SK-N-SH treated with all-trans-retinoic acid at 6 μM for 48 hours (cell line): Measurements from ENCODE around the gene RBM19.

ENCODE experiments used
- ATAC-seq: fragments of 200-7000 bp; cut with Tn5 transposase; 3 replicates; pipeline ENCODE4 v1.9.1; 2020; ENCODE audit warnings: mild to moderate bottlenecking, moderate library complexity
- ARNTL ChIP-seq: fragments of 450-650 bp; formaldehyde crosslinking; IDR thresholded peaks from 2 replicates; pipeline ENCODE4 v1.5.0; 2020; ENCODE audit warnings: low read depth, mild to moderate bottlenecking, moderate library complexity, borderline replicate concordance
- BACH2 ChIP-seq: fragments of 250-450 bp; sonication (Bioruptor Pico); IDR thresholded peaks from 2 replicates; pipeline ENCODE4 v1.9.0; 2021; ENCODE audit warnings: mild to moderate bottlenecking, borderline replicate concordance
- CSDC2 ChIP-seq: fragments of 250-450 bp; sonication (Bioruptor Pico); IDR thresholded peaks from 2 replicates; pipeline ENCODE4 v1.5.0; 2020; ENCODE audit warnings: mild to moderate bottlenecking, moderate library complexity
- ESRRG ChIP-seq: fragments of 250-450 bp; sonication (Bioruptor Pico); IDR thresholded peaks from 2 replicates; pipeline ENCODE4 v1.6.1; 2021; ENCODE audit warnings: mild to moderate bottlenecking
- GLIS3 ChIP-seq: fragments of 250-450 bp; sonication (Bioruptor Pico); IDR thresholded peaks from 2 replicates; pipeline ENCODE4 v1.5.0; 2020; ENCODE audit warnings: mild to moderate bottlenecking, moderate library complexity
- ISL1 ChIP-seq: fragments of 250-450 bp; sonication (Bioruptor Pico); IDR thresholded peaks from 2 replicates; pipeline ENCODE4 v2.1.2; 2022; ENCODE audit warnings: mild to moderate bottlenecking, moderate library complexity
- OSR1 ChIP-seq: fragments of 250-450 bp; sonication (Bioruptor Pico); IDR thresholded peaks from 2 replicates; pipeline ENCODE4 v1.8.0; 2022; ENCODE audit warnings: moderate library complexity, mild to moderate bottlenecking, inconsistent platforms
- PPARA ChIP-seq: fragments of 250-450 bp; sonication (Bioruptor Pico); IDR thresholded peaks from 2 replicates; pipeline ENCODE4 v1.5.0; 2020; ENCODE audit warnings: mild to moderate bottlenecking, borderline replicate concordance
- RARB ChIP-seq: fragments of 250-450 bp; sonication (Bioruptor Pico); IDR thresholded peaks from 2 replicates; pipeline ENCODE4 v1.8.0; 2021; ENCODE audit warnings: mild to moderate bottlenecking, moderate library complexity
- SNAI2 ChIP-seq: fragments of 250-450 bp; sonication (Bioruptor Pico); IDR thresholded peaks from 2 replicates; pipeline ENCODE4 v1.5.0; 2020; ENCODE audit warnings: mild to moderate bottlenecking, moderate library complexity
- TCF4 ChIP-seq: fragments of 250-450 bp; sonication (Bioruptor Pico); IDR thresholded peaks from 2 replicates; pipeline ENCODE4 v1.8.0; 2021; ENCODE audit warnings: mild to moderate bottlenecking, moderate library complexity, borderline replicate concordance
- TOX ChIP-seq: fragments of 250-450 bp; sonication (Bioruptor Pico); IDR thresholded peaks from 2 replicates; pipeline ENCODE4 v1.8.0; 2021; ENCODE audit warnings: mild to moderate bottlenecking, moderate library complexity, borderline replicate concordance
- ZC3H10 ChIP-seq: fragments of 250-450 bp; sonication (Bioruptor Pico); IDR thresholded peaks from 2 replicates; pipeline ENCODE4 v1.5.1; 2021; ENCODE audit warnings: mild to moderate bottlenecking, moderate library complexity
- ZFP3 ChIP-seq: fragments of 250-450 bp; sonication (Bioruptor Pico); IDR thresholded peaks from 2 replicates; pipeline ENCODE4 v1.5.0; 2020; ENCODE audit warnings: mild to moderate bottlenecking, moderate library complexity
- ZFP30 ChIP-seq: fragments of 450-650 bp; formaldehyde crosslinking; IDR thresholded peaks from 2 replicates; pipeline ENCODE4 v1.5.0; 2022; ENCODE audit warnings: mild to moderate bottlenecking, moderate library complexity
- ZNF565 ChIP-seq: fragments of 450-650 bp; formaldehyde crosslinking; conservative IDR thresholded peaks from 2 replicates; pipeline ENCODE4 v1.5.0; 2020; ENCODE audit warnings: low read depth, mild to moderate bottlenecking, moderate library complexity
- ZNF70 ChIP-seq: fragments of 450-650 bp; formaldehyde crosslinking; IDR thresholded peaks from 2 replicates; pipeline ENCODE4 v1.5.0; 2020; ENCODE audit warnings: mild to moderate bottlenecking, moderate library complexity
- ZNF8 ChIP-seq: fragments of 450-650 bp; formaldehyde crosslinking; IDR thresholded peaks from 2 replicates; pipeline ENCODE4 v1.5.0; 2020; ENCODE audit warnings: mild to moderate bottlenecking, moderate library complexity
- TF ChIP-seq, protein P1 (sequence below): fragments of 250-450 bp; sonication (Bioruptor Pico); IDR thresholded peaks from 2 replicates; pipeline ENCODE4 v1.5.0; 2020; ENCODE audit warnings: mild to moderate bottlenecking, moderate library complexity
- TF ChIP-seq, protein P2 (sequence below): fragments of 250-450 bp; sonication (Bioruptor Pico); IDR thresholded peaks from 2 replicates; pipeline ENCODE4 v1.5.1; 2020; ENCODE audit warnings: low read depth, mild to moderate bottlenecking, moderate library complexity
- TF ChIP-seq, protein P3 (sequence below): fragments of 250-450 bp; sonication (Bioruptor Pico); IDR thresholded peaks from 2 replicates; pipeline ENCODE4 v1.8.0; 2020; ENCODE audit warnings: mild to moderate bottlenecking, moderate library complexity, borderline replicate concordance
- TF ChIP-seq, protein P4 (sequence below): fragments of 250-450 bp; sonication (Bioruptor Pico); IDR thresholded peaks from 2 replicates; pipeline ENCODE4 v1.5.1; 2021; ENCODE audit warnings: mild to moderate bottlenecking, moderate library complexity
- TF ChIP-seq, protein P5 (sequence below): fragments of 250-450 bp; sonication (Bioruptor Pico); IDR thresholded peaks from 2 replicates; pipeline ENCODE4 v1.8.0; 2021; ENCODE audit warnings: low read depth, mild to moderate bottlenecking, moderate library complexity, borderline replicate concordance

RBM19 gene

DNA sequence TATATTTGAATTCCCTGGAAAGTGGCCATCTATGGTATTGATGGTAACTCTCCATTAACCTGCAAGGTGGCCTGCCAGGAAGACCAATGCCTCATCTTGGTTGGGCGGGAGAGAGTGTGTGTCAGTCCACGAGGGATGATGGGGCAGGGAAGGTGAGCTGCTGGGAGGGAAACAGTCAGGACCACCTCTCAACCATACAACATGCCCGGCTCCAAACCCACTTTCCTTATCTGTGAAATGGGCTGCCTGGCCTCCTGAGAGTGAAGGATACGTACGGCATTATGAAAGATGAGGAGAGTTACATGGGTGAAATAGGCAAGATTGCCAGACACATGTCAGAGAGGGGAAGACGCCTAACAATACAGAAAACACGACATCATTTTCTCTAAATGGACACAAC lies 70.9 kb downstream of the RBM19 start:
- no peak for ATAC-seq
- TF ChIP-seq SNAI2 (CRISPR knock-in tag) (no peak), PPARA (CRISPR knock-in tag) (no peak), ZFP30 (CRISPR knock-in tag) (no peak), ESRRG (CRISPR knock-in tag) (no peak), TCF4 (no peak)

DNA sequence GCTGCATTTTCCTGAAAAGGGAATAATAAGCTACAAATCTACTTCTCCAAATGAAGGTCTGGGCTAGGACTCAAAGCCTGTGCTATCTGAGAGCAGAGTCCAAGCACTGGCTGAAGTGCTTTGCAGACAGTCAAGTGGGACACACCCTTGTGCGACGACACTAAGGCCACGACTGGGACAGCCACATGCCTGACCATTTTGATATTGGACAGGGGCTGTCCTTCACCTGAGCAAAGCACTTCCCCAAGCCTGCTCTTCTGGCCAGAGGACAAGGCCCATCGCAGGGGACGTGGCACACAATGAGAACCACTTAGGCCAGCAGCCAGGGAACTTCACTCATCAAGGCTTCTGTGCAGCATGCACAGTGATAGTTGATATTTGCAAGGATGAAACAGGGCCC lies 71.4 kb downstream of the RBM19 start:
- ATAC-seq = no peak
- TF ChIP-seq, protein P1, sequence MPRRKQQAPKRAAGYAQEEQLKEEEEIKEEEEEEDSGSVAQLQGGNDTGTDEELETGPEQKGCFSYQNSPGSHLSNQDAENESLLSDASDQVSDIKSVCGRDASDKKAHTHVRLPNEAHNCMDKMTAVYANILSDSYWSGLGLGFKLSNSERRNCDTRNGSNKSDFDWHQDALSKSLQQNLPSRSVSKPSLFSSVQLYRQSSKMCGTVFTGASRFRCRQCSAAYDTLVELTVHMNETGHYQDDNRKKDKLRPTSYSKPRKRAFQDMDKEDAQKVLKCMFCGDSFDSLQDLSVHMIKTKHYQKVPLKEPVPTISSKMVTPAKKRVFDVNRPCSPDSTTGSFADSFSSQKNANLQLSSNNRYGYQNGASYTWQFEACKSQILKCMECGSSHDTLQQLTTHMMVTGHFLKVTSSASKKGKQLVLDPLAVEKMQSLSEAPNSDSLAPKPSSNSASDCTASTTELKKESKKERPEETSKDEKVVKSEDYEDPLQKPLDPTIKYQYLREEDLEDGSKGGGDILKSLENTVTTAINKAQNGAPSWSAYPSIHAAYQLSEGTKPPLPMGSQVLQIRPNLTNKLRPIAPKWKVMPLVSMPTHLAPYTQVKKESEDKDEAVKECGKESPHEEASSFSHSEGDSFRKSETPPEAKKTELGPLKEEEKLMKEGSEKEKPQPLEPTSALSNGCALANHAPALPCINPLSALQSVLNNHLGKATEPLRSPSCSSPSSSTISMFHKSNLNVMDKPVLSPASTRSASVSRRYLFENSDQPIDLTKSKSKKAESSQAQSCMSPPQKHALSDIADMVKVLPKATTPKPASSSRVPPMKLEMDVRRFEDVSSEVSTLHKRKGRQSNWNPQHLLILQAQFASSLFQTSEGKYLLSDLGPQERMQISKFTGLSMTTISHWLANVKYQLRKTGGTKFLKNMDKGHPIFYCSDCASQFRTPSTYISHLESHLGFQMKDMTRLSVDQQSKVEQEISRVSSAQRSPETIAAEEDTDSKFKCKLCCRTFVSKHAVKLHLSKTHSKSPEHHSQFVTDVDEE = no peak
- TF ChIP-seq, protein P2, sequence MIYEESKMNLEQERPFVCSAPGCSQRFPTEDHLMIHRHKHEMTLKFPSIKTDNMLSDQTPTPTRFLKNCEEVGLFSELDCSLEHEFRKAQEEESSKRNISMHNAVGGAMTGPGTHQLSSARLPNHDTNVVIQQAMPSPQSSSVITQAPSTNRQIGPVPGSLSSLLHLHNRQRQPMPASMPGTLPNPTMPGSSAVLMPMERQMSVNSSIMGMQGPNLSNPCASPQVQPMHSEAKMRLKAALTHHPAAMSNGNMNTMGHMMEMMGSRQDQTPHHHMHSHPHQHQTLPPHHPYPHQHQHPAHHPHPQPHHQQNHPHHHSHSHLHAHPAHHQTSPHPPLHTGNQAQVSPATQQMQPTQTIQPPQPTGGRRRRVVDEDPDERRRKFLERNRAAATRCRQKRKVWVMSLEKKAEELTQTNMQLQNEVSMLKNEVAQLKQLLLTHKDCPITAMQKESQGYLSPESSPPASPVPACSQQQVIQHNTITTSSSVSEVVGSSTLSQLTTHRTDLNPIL (CRISPR knock-in tag) = no peak
- no peak for TF ChIP-seq ZNF565 (CRISPR knock-in tag)
- TF ChIP-seq CSDC2 (CRISPR knock-in tag) = no peak
- no peak for TF ChIP-seq RARB (CRISPR knock-in tag)
- TF ChIP-seq ZFP3 = no peak
- TF ChIP-seq, protein P3, sequence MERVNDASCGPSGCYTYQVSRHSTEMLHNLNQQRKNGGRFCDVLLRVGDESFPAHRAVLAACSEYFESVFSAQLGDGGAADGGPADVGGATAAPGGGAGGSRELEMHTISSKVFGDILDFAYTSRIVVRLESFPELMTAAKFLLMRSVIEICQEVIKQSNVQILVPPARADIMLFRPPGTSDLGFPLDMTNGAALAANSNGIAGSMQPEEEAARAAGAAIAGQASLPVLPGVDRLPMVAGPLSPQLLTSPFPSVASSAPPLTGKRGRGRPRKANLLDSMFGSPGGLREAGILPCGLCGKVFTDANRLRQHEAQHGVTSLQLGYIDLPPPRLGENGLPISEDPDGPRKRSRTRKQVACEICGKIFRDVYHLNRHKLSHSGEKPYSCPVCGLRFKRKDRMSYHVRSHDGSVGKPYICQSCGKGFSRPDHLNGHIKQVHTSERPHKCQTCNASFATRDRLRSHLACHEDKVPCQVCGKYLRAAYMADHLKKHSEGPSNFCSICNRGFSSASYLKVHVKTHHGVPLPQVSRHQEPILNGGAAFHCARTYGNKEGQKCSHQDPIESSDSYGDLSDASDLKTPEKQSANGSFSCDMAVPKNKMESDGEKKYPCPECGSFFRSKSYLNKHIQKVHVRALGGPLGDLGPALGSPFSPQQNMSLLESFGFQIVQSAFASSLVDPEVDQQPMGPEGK (CRISPR knock-in tag) = no peak
- no peak for TF ChIP-seq TCF4
- TF ChIP-seq ZNF70 (CRISPR knock-in tag) = no peak
- TF ChIP-seq SNAI2 (CRISPR knock-in tag) = no peak
- TF ChIP-seq ZC3H10 (CRISPR knock-in tag) = no peak
- TF ChIP-seq ISL1 (CRISPR knock-in tag) = no peak
- TF ChIP-seq, protein P4, sequence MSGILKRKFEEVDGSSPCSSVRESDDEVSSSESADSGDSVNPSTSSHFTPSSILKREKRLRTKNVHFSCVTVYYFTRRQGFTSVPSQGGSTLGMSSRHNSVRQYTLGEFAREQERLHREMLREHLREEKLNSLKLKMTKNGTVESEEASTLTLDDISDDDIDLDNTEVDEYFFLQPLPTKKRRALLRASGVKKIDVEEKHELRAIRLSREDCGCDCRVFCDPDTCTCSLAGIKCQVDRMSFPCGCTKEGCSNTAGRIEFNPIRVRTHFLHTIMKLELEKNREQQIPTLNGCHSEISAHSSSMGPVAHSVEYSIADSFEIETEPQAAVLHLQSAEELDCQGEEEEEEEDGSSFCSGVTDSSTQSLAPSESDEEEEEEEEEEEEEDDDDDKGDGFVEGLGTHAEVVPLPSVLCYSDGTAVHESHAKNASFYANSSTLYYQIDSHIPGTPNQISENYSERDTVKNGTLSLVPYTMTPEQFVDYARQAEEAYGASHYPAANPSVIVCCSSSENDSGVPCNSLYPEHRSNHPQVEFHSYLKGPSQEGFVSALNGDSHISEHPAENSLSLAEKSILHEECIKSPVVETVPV (CRISPR knock-in tag) = no peak
- TF ChIP-seq ZNF8 (CRISPR knock-in tag) = no peak
- no peak for TF ChIP-seq PPARA (CRISPR knock-in tag)
- TF ChIP-seq ZFP30 (CRISPR knock-in tag) = no peak
- no peak for TF ChIP-seq BACH2
- TF ChIP-seq, protein P5, sequence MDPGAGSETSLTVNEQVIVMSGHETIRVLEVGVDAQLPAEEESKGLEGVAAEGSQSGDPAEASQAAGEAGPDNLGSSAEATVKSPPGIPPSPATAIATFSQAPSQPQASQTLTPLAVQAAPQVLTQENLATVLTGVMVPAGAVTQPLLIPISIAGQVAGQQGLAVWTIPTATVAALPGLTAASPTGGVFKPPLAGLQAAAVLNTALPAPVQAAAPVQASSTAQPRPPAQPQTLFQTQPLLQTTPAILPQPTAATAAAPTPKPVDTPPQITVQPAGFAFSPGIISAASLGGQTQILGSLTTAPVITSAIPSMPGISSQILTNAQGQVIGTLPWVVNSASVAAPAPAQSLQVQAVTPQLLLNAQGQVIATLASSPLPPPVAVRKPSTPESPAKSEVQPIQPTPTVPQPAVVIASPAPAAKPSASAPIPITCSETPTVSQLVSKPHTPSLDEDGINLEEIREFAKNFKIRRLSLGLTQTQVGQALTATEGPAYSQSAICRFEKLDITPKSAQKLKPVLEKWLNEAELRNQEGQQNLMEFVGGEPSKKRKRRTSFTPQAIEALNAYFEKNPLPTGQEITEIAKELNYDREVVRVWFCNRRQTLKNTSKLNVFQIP (CRISPR knock-in tag) = no peak
- TF ChIP-seq ARNTL = no peak
- no peak for TF ChIP-seq OSR1 (CRISPR knock-in tag)
- TF ChIP-seq, all 23 proteins: peak for 0

DNA sequence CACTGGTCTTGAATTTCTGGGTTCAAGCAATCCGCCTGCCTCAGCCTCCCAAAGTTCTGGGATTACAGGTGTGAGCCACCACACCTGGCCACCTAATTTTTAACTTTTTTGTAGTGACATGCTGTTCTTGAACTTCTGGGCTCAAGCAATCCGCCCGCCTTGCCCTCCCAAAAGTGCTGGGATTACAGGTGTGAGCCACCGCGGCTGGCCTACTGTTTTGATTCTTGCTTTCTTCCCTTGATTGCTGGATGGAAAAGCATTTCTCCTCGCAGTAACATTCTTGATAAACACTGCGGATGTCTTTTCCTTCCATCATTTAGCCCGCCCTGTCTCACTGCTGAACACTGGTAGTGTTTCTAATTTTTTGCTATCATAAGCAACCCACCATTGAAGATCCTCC lies 72.9 kb downstream of the RBM19 start:
- no peak for TF ChIP-seq ZC3H10 (CRISPR knock-in tag)
- no peak for TF ChIP-seq OSR1 (CRISPR knock-in tag)
- TF ChIP-seq CSDC2 (CRISPR knock-in tag) = no peak
- TF ChIP-seq TOX (CRISPR knock-in tag) = no peak
- TF ChIP-seq, protein P5 (CRISPR knock-in tag) = no peak
- TF ChIP-seq GLIS3 (CRISPR knock-in tag) = no peak

More for the DNA sequence above, 72.9 kb downstream of the RBM19 start:
- ATAC-seq = no peak
